GM21423 (cell line): ENCODE results near the gene TRNAU1AP.
"Not testable (repeated sequence)": the region's sequence is repeated elsewhere in the genome, so short reads cannot be mapped to it uniquely, and the experiment has no call there.

Source experiments
- ATAC-seq: cut with Tn5 transposase; IDR thresholded peaks from one replicate; pipeline ENCODE4 v1.9.1; 2021; ENCODE audit warnings: mild to moderate bottlenecking, moderate library complexity; ENCODE audit not compliant: unreplicated experiment

Gene TRNAU1AP

DNA sequence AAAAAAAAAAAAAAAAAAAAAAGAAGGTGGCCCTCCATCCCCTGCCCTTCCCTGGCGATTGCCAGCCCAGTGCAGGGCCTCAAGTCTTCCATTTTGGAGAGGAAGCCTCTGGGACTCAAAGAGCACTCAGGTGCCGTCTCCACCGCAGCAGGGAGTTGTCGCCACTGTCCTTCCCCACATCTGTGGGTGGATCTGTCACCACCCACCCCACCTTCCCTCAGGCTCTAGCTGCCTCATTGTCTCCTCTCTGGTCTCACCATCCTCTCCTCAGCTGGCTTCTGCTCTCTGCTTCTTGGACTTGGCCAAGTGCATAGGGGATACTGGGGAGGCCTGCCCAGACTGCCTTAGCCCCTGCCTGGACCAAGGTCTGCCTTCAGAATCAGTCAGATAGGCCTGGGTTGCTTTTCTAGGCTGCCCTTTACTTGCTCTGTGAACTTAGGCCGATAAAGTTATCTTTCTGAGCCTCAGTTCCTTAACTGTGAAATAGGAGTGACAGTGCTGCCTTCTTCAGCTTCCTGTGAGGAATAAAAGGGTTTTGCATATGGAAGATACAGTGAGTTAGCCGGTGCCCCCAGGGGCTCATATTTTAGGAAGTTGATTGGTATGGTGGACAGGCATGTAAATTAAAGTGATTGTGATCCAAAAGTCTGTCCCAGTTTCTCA, 31.3 kb upstream of the TRNAU1AP start:
- no peak for ATAC-seq

GRCh38 chr1:28522537-28522936, 30.3 kb upstream of the TRNAU1AP start:
- not testable (repeated sequence) for ATAC-seq

- ATAC-seq = not testable (repeated sequence)
Measured at GRCh38 chr1:28525002-28525642, 27.8 kb upstream of the TRNAU1AP start.

DNA sequence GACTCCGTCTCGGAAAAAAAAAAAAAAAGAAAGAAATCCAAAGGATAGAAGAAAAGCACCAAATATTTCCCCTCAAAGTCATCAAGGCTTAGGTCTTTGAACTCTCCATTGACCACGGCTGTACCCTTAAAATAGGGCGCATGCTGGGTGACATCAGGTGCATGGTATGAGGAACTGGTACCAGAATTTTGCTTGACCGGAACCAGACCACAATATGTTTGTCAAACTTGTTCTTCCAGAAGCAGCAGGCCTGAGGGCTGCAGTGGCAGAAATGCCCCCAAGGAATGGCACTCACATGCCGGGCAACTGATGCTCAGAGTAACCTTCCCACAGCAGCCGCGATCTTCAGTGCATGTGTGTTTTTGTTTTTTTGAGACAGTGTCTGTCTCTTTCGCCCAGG, 26.0 kb upstream of the TRNAU1AP start:
- ATAC-seq = no peak

GRCh38 chr1:28530456-28530855, 22.4 kb upstream of the TRNAU1AP start:
- ATAC-seq = no peak

- ATAC-seq = no peak
Measured at GRCh38 chr1:28534671-28535070, 18.2 kb upstream of the TRNAU1AP start.

GRCh38 chr1:28535180-28535579, 17.7 kb upstream of the TRNAU1AP start:
- no peak for ATAC-seq

GRCh38 chr1:28537457-28538199, 15.3 kb upstream of the TRNAU1AP start:
- no peak for ATAC-seq

DNA sequence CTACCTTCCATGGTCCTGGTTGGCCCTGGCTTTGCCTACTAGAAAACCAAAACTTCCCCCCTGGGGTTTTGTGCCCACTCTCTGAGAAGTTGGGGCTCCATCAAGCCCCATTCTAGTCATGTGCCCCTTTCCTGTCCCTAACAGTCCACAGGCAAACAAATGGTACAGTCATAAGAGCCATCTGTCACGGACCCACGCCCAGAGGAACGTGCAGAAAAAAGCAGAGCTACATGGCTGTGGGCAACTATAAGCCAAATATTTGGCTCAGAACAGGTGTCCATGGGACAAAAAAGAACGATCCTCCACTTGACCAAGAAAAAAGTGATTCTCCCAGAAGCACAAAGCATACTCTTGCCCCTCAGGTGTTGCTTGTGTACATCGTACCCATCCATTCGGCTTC, 14.6 kb upstream of the TRNAU1AP start:
- ATAC-seq = no peak

- no peak for ATAC-seq
Measured at GRCh38 chr1:28540651-28541050, 12.2 kb upstream of the TRNAU1AP start.

DNA sequence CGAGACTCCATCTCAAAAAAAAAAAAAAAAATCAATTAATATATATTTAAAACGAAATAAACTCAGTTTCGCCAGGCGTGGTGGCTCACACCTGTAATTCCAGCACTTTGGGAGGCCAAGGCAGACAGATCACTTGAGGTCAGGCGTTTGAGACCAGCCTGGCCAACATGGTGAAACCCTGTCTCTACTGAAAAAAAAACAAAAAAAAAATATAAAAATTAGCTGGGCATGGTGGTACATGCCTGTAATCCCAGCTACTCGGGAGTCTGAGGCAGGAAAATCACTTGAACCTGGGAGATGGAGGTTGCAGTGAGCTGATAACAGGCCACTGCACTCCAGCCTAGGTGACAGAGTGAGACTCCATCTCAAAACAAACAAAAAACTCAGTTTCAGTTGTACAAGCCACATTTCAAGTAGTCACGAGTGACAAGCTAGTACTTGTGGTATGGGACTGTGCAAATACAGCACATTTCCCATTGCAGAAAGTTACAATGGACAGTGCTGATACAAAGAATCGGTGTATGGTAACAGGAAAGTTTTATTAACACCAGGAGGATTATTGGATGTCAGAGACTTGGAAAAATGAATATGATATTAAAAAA, 11.4 kb upstream of the TRNAU1AP start:
- ATAC-seq = not testable (repeated sequence)

DNA sequence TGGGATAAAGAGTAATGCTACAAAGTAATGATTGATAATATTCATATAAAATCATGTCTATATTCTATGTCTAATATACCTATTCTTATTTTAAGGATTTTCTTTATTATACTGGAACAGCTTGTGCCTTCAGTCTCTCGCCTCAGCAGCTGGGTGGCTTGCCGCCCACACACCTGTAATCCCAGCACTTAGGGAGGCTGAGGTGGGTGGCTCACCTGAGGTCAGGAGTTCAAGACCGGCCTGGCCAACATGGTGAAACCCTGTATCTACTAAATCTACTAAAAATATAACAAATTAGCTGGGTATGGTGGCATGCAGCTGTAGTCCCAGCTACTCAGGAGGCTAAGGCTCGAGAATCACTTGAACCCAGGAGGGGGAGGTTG, 7.6 kb upstream of the TRNAU1AP start:
- ATAC-seq = no peak

GRCh38 chr1:28548318-28548717, 4.6 kb upstream of the TRNAU1AP start:
- no peak for ATAC-seq

DNA sequence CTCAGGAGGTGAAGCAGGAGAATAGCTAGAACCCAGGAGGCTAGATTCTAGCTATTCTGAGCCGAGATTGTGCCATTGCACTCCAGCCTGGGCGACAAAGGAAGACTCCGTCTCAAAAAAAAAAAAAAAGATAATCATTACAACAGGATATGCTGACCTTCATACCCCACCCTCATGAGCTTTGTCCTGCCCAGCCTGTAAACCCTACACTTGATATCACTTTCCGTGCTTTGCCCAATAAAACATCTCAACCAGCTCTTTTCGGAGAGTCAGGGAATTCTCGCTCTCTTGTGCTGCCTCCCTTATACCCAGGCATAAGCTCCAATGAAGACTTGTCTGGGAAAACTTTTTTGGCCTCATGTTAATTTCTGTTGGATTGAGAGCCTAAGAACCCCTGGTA, 1.5 kb upstream of the TRNAU1AP start:
- ATAC-seq = no peak

GRCh38 chr1:28560886-28561285, 8.0 kb downstream of the TRNAU1AP start:
- no peak for ATAC-seq

GRCh38 chr1:28564310-28564709, 11.4 kb downstream of the TRNAU1AP start:
- ATAC-seq = no peak

DNA sequence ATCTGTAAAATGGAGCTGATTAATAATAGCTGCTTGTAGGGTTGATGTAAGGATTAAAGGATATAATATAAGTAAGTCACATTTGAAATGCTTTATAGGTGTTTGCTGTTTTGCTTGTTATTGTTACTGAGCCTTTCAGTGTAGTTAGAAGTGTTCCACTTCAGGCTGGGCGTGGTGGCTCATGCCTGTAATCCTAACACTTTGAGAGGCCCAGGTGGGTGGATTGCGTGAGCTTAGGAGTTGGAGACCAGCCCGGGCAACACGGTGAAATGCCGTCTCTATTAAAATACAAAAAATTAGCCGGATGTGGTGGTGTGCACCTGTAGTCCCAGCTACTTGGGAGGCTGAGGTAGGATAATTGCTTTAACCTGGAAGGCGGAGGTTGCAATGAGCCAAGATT, 12.2 kb downstream of the TRNAU1AP start:
- no peak for ATAC-seq

- no peak for ATAC-seq
Measured at GRCh38 chr1:28565726-28566125, 12.8 kb downstream of the TRNAU1AP start.

GRCh38 chr1:28566931-28567330, 14.0 kb downstream of the TRNAU1AP start:
- no peak for ATAC-seq

- no peak for ATAC-seq
Measured at GRCh38 chr1:28571911-28572310, 19.0 kb downstream of the TRNAU1AP start.

GRCh38 chr1:28572891-28573290, 20.0 kb downstream of the TRNAU1AP start:
- not testable (repeated sequence) for ATAC-seq

DNA sequence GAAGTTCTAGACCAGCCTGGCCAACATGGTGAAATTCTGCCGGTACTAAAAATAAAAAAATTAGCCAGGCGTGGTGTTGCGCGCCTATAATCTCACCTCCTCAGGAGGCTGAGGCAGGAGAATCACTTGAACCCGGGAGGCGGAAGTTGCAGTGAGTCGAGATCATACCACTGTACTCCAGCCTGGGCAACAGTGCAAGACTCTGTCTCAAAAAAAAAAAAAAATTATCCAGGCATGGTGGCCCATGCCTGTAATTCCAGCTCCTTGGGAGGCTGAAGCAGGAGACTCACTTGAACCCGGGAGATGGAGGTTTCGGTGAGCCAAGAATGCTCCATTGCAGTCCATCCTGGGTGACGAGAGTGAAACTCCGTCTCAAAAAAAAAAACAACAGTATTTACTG, 20.7 kb downstream of the TRNAU1AP start:
- no peak for ATAC-seq
